H1 (cell line): ENCODE measurements around the gene DCBLD2. TPM values are rescaled to one million over a fixed set of nuclear protein-coding genes. Genes with fewer than 3 reads are reported as not detected.

ENCODE experiments used
- CTCF ChIA-PET: fragments of 300-600 bp; sonication (Branson Sonifier 250); formaldehyde crosslinking; loops from one replicate; lab custom pipeline; 2021; ENCODE audit not compliant: partially characterized antibody; lab: Charles Lee
- POLR2A ChIA-PET: fragments of 300-600 bp; sonication (Branson Sonifier 250); formaldehyde crosslinking; loops from one replicate; lab custom pipeline; 2021; ENCODE audit warnings: inconsistent platforms; ENCODE audit not compliant: partially characterized antibody; lab: Charles Lee
- DNase-seq, 2 experiments: peaks; one replicate each; pipeline versions ENCODE4 v3.0.0 to v3.0.0-alpha.2; 2010 to 2022; ENCODE audit warnings: low spot score in 2 of 2, low read depth in 1 of 2, mixed read lengths in 1 of 2
- FAIRE-seq: peaks from 2 replicates; lab custom pipeline; 2011; peaks lifted over from hg19 to GRCh38; lab: Jason Lieb, UNC
- H2AFZ ChIP-seq: 2 replicates; pipeline ENCODE4 v1.8.1; 2012; ENCODE audit warnings: low read length, inconsistent platforms
- H2AK5ac ChIP-seq: 2 replicates; pipeline ENCODE4 v1.6.1; 2013; ENCODE audit warnings: low read depth, low read length
- H2BK120ac ChIP-seq: replicated peaks from 2 replicates; pipeline ENCODE3; 2013; ENCODE audit warnings: low read depth, low read length, inconsistent platforms
- H2BK12ac ChIP-seq: 2 replicates; pipeline ENCODE4 v1.6.1; 2013; ENCODE audit warnings: low read depth, low read length
- H2BK15ac ChIP-seq: 2 replicates; pipeline ENCODE4 v1.6.1; 2013; ENCODE audit warnings: low read length
- H2BK20ac ChIP-seq: 2 replicates; pipeline ENCODE4 v1.6.1; 2013; ENCODE audit warnings: low read length
- H2BK5ac ChIP-seq: 2 replicates; pipeline ENCODE4 v1.6.1; 2013; ENCODE audit warnings: low read depth, low read length
- H3K14ac ChIP-seq: 2 replicates; pipeline ENCODE4 v1.6.1; 2013; ENCODE audit warnings: inconsistent platforms; ENCODE audit not compliant: insufficient read length
- H3K18ac ChIP-seq: 2 replicates; pipeline ENCODE4 v1.6.1; 2013; ENCODE audit warnings: low read length; ENCODE audit errors: extremely low read depth
- H3K23ac ChIP-seq: 2 replicates; pipeline ENCODE4 v1.6.1; 2013; ENCODE audit warnings: inconsistent platforms; ENCODE audit not compliant: insufficient read length
- H3K23me2 ChIP-seq: 2 replicates; pipeline ENCODE4 v1.6.1; 2013; ENCODE audit warnings: low read depth, low read length
- H3K27ac ChIP-seq: 2 replicates; pipeline ENCODE4 v1.6.1; 2011; ENCODE audit warnings: low read depth, low read length, inconsistent platforms
- H3K27me3 ChIP-seq, 4 experiments: replicated peaks in 1 of 4; 1 replicate in 1 of 4; 2 replicates in 3 of 4; pipeline versions ENCODE4 v1.6.1 to v1.8.1; 2011 to 2013; ENCODE audit warnings: low read length in 3 of 4, mild to moderate bottlenecking in 3 of 4, inconsistent platforms in 2 of 4, mixed read lengths in 2 of 4, moderate library complexity in 1 of 4; ENCODE audit not compliant: control insufficient read depth in 3 of 4, insufficient read depth in 3 of 4; ENCODE audit errors: extremely low read depth in 1 of 4
- H3K36me3 ChIP-seq, 4 experiments: 2 replicates each; pipeline versions ENCODE4 v1.6.1 to v1.8.1; 2011 to 2013; ENCODE audit warnings: mild to moderate bottlenecking in 4 of 4, low read length in 3 of 4, moderate library complexity in 2 of 4, control low read depth in 1 of 4, inconsistent platforms in 1 of 4; ENCODE audit not compliant: insufficient read depth in 4 of 4, control insufficient read depth in 2 of 4
- H3K4ac ChIP-seq: replicated peaks from 2 replicates; pipeline ENCODE3; 2013; ENCODE audit warnings: low read length, low read depth, mixed read lengths, inconsistent platforms; ENCODE audit not compliant: insufficient read length
- H3K4me1 ChIP-seq, 4 experiments: replicated peaks in 1 of 4; 1 replicate in 1 of 4; 2 replicates in 3 of 4; pipeline versions ENCODE4 v1.6.1 to v1.8.1; 2011 to 2013; ENCODE audit warnings: low read length in 3 of 4, inconsistent platforms in 2 of 4, mixed read lengths in 1 of 4; ENCODE audit not compliant: insufficient read depth in 4 of 4, control insufficient read depth in 3 of 4
- H3K4me2 ChIP-seq, 2 experiments: 2 replicates each; pipeline versions ENCODE4 v1.6.1 to v1.8.1; 2011 to 2013; ENCODE audit warnings: low read depth in 2 of 2, low read length in 2 of 2, control low read depth in 1 of 2, inconsistent platforms in 1 of 2, mild to moderate bottlenecking in 1 of 2; ENCODE audit not compliant: insufficient read depth in 1 of 2
- H3K4me3 ChIP-seq, 4 experiments: fragments of 200-600, 300-600 bp in 1 of 4; sonication (generic), shearing (Covaris generic), sonication (Bioruptor Twin) in 1 of 4; 2 replicates each; pipeline versions ENCODE4 v1.5.1 to v1.8.1; 2011 to 2016; ENCODE audit warnings: low read length in 4 of 4, low read depth in 3 of 4, control low read depth in 2 of 4, inconsistent platforms in 2 of 4, mild to moderate bottlenecking in 2 of 4, mixed read lengths in 1 of 4, moderate library complexity in 1 of 4; ENCODE audit not compliant: insufficient read depth in 2 of 4; ENCODE audit errors: extremely low read depth in 1 of 4
- H3K56ac ChIP-seq: replicated peaks from 2 replicates; pipeline ENCODE3; 2013; ENCODE audit warnings: low read depth, mild to moderate bottlenecking, mixed read lengths, low read length, inconsistent platforms; ENCODE audit not compliant: insufficient read length
- H3K79me1 ChIP-seq: 2 replicates; pipeline ENCODE4 v1.6.1; 2013; ENCODE audit warnings: low read depth, low read length, control low read depth
- H3K79me2 ChIP-seq, 2 experiments: 2 replicates each; pipeline versions ENCODE4 v1.6.1 to v1.8.1; 2012 to 2013; ENCODE audit warnings: low read length in 2 of 2, mild to moderate bottlenecking in 2 of 2, inconsistent platforms in 1 of 2; ENCODE audit not compliant: insufficient read depth in 2 of 2, control insufficient read depth in 1 of 2
- H3K9ac ChIP-seq, 4 experiments: replicated peaks in 1 of 4; 1 replicate in 1 of 4; 2 replicates in 3 of 4; pipeline versions ENCODE4 v1.6.1 to v1.8.1; 2011 to 2013; ENCODE audit warnings: low read depth in 3 of 4, low read length in 3 of 4, control low read depth in 2 of 4, mild to moderate bottlenecking in 2 of 4, moderate library complexity in 2 of 4, inconsistent platforms in 1 of 4; ENCODE audit errors: extremely low read depth in 1 of 4
- H3K9me3 ChIP-seq, 2 experiments: 2 replicates each; pipeline versions ENCODE4 v1.6.1 to v1.8.1; 2012 to 2013; ENCODE audit warnings: mild to moderate bottlenecking in 2 of 2, moderate library complexity in 2 of 2, control low read depth in 1 of 2, inconsistent platforms in 1 of 2, low read depth in 1 of 2, low read length in 1 of 2, mixed read lengths in 1 of 2; ENCODE audit not compliant: insufficient read depth in 2 of 2
- H4K20me1 ChIP-seq, 2 experiments: replicated peaks in 1 of 2; 2 replicates each; pipeline versions ENCODE3 to v1.8.1; 2011 to 2013; ENCODE audit warnings: inconsistent platforms in 2 of 2, low read length in 2 of 2, mild to moderate bottlenecking in 1 of 2; ENCODE audit not compliant: insufficient read depth in 2 of 2, control insufficient read depth in 1 of 2
- H4K5ac ChIP-seq: 2 replicates; pipeline ENCODE4 v1.6.1; 2013; ENCODE audit warnings: low read length, low read depth, mixed read lengths, inconsistent platforms; ENCODE audit not compliant: insufficient read length
- H4K8ac ChIP-seq: 2 replicates; pipeline ENCODE4 v1.8.0; 2013; ENCODE audit warnings: mild to moderate bottlenecking, moderate library complexity, low read length, inconsistent platforms; ENCODE audit not compliant: insufficient read depth; ENCODE audit errors: extremely low read depth
- H4K91ac ChIP-seq: replicated peaks from 2 replicates; pipeline ENCODE3; 2013; ENCODE audit warnings: low read length, mixed read lengths, inconsistent platforms; ENCODE audit not compliant: insufficient read length
- EP300 ChIP-seq, 2 experiments: IDR thresholded peaks; 1 replicate in 1 of 2; 2 replicates in 1 of 2; pipeline ENCODE4 v1.6.1; 2011 to 2012; ENCODE audit warnings: low read depth in 2 of 2, low read length in 2 of 2, mild to moderate bottlenecking in 2 of 2, borderline replicate concordance in 1 of 2, inconsistent platforms in 1 of 2, moderate library complexity in 1 of 2
- FOSL1 ChIP-seq: IDR thresholded peaks from 2 replicates; pipeline ENCODE4 v1.6.1; 2011; ENCODE audit warnings: mild to moderate bottlenecking, low read depth, low read length, moderate library complexity; ENCODE audit not compliant: insufficient read depth
- HDAC2 ChIP-seq, 2 experiments: fragments of 300-600 bp in 1 of 2; sonication (generic) in 1 of 2; IDR thresholded peaks; 2 replicates each; pipeline ENCODE4 v1.6.1; 2011 to 2012; ENCODE audit warnings: low read depth in 2 of 2, low read length in 2 of 2, mild to moderate bottlenecking in 2 of 2, moderate library complexity in 2 of 2, borderline replicate concordance in 1 of 2, inconsistent platforms in 1 of 2
- MAX ChIP-seq: IDR thresholded peaks from 2 replicates; pipeline ENCODE4 v1.6.1; 2012; ENCODE audit warnings: inconsistent platforms
- RNF2 ChIP-seq: fragments of 200-900, 300-1000 bp; sonication (generic); IDR thresholded peaks from 2 replicates; pipeline ENCODE4 v1.7.1; 2016; ENCODE audit warnings: borderline replicate concordance, low read depth, mild to moderate bottlenecking, antibody characterized with exemption, low read length; ENCODE audit not compliant: poor library complexity, severe bottlenecking; ENCODE audit errors: missing control alignments
- SIX5 ChIP-seq: IDR thresholded peaks from 2 replicates; pipeline ENCODE4 v1.6.1; 2011; ENCODE audit warnings: mild to moderate bottlenecking, low read depth, low read length
- SP1 ChIP-seq: IDR thresholded peaks from 2 replicates; pipeline ENCODE4 v1.6.1; 2011; ENCODE audit warnings: low read depth, low read length
- TEAD4 ChIP-seq: IDR thresholded peaks from 2 replicates; pipeline ENCODE4 v1.6.1; 2012; ENCODE audit warnings: low read depth, low read length, inconsistent platforms, mixed read lengths
- YY1 ChIP-seq: IDR thresholded peaks from 2 replicates; pipeline ENCODE4 v1.6.1; 2011; ENCODE audit warnings: low read depth, mild to moderate bottlenecking, low read length
- ZNF274 ChIP-seq: IDR thresholded peaks from 2 replicates; pipeline ENCODE4 v1.7.0; 2012; ENCODE audit warnings: low read length, borderline replicate concordance; ENCODE audit errors: extremely low read depth
- WGBS, 2 experiments: shearing (Covaris generic) in 1 of 2; methylation state at CpG; one replicate each; pipeline versions ENCODE4 v1.1.6 to v1.1.7; 2013 to 2015; ENCODE audit warnings: low lambda C conversion rate in 2 of 2, mixed read lengths in 2 of 2, inconsistent platforms in 1 of 2, low coverage in 1 of 2, missing lambda C conversion rate in 1 of 2; ENCODE audit not compliant: insufficient replicate concordance in 2 of 2, insufficient coverage in 1 of 2, insufficient read length in 1 of 2; ENCODE audit errors: extremely low coverage in 1 of 2, missing lambda C conversion rate in 1 of 2; 5-methylcytosine and 5-hydroxymethylcytosine counted together
- polyA plus RNA-seq, 7 experiments: library from polyadenylated mRNA; depleted of rRNA in 3 of 7; stranded (reverse) in 5 of 7; unstranded in 2 of 7; fragments of >200 nt in 5 of 7; fragments of 200-250 nt in 2 of 7; gene quantifications; 1 replicate in 5 of 7; 2 replicates in 1 of 7; 4 replicates in 1 of 7; pipeline versions ENCODE4 v1.2.1 to v1.2.3, GENCODE V29; 2011 to 2013; ENCODE audit warnings: missing spikeins in 2 of 7, mixed read lengths in 2 of 7
- total RNA-seq: library from RNA; stranded (reverse); fragmentation: NEBNext Ultra II Directional; extraction: Animal tissue kit (Norgen Biotek cat#: 25700); gene quantifications from 2 replicates; pipeline ENCODE4 v1.2.1, GENCODE V29; 2021
- TF ChIP-seq, protein P1 (sequence below): IDR thresholded peaks from 2 replicates; pipeline ENCODE4 v1.6.1; 2012; ENCODE audit warnings: inconsistent platforms
- TF ChIP-seq, protein P2 (sequence below): IDR thresholded peaks from 2 replicates; pipeline ENCODE4 v1.6.1; 2011; ENCODE audit warnings: low read depth, mild to moderate bottlenecking, low read length; ENCODE audit not compliant: insufficient read depth

The DCBLD2 gene
- total and polyA plus RNA-seq, 2 of the 8 experiments (the other 6 are each of a cell fraction or from before 2014, with no cell fraction given) = 19.6 to 63.8 TPM

DNA sequence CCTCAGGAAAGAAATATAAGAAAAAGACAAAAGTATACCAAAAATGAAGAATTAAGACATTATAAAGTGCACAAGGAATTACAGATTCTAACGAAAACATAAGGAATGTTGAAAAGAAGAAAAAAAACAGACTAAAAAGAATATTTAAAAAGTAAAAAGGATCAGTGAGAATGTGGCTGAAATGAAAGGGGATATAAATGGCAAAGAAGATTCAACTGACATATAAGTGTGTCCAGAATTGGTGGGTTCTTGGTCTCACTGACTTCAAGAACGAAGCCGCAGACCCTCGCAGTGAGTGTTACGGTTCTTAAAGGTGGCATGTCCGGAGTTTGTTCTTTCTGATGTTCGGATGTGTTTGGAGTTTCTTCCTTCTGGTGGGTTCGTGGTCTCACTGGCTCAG is 44.8 kb downstream of the DCBLD2 start:
- Histone ChIP-seq H3K9ac (no peak overlapping the region), H4K8ac (no peak overlapping the region)
- TF ChIP-seq, protein P1, sequence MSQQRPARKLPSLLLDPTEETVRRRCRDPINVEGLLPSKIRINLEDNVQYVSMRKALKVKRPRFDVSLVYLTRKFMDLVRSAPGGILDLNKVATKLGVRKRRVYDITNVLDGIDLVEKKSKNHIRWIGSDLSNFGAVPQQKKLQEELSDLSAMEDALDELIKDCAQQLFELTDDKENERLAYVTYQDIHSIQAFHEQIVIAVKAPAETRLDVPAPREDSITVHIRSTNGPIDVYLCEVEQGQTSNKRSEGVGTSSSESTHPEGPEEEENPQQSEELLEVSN = no peak
- TF ChIP-seq TEAD4 = no peak
- TF ChIP-seq, protein P2, sequence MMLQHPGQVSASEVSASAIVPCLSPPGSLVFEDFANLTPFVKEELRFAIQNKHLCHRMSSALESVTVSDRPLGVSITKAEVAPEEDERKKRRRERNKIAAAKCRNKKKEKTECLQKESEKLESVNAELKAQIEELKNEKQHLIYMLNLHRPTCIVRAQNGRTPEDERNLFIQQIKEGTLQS = no peak
- no peak for TF ChIP-seq YY1
- no peak for TF ChIP-seq EP300 (IDR thresholded peaks at IDR 0.05; ENCODE audit: borderline replicate concordance in 1 of 2, low read depth in 2 of 2, low read length in 2 of 2)
- no peak for TF ChIP-seq FOSL1
- no peak for TF ChIP-seq SP1
- no peak for TF ChIP-seq HDAC2 (IDR thresholded peaks at IDR 0.05; ENCODE audit: borderline replicate concordance in 1 of 2, low read depth in 2 of 2, low read length in 2 of 2)
- TF ChIP-seq SIX5 = no peak
- no peak for TF ChIP-seq MAX
- no peak for TF ChIP-seq ZNF274
- TF ChIP-seq RNF2 = no peak

More for the DNA sequence above, 44.8 kb downstream of the DCBLD2 start:
- Histone ChIP-seq H2BK12ac (no peak overlapping the region), H3K4ac (no peak overlapping the region), H4K5ac (no peak overlapping the region), H3K9me3 (peaks cover 0 to 15% of the 10 kb centered on the region in 2 experiments; a peak in 1 of 4 replicates), H4K91ac (no peak overlapping the region), H3K79me1 (0 out of 2 replicates have a peak, but pooled peaks cover 2% of the 10 kb centered on the region), H3K4me3 (no peak overlapping the region), H2BK20ac (no peak overlapping the region), H4K20me1 (no peaks in the 10 kb centered on the region), H3K27me3 (no peaks in the 10 kb centered on the region), H3K56ac (no peak overlapping the region), H2BK15ac (no peak overlapping the region), H3K79me2 (peaks cover 2 to 23% of the 10 kb centered on the region in 2 experiments; a peak in 2 of 4 replicates), H3K18ac (no peak overlapping the region), H3K4me1 (no peaks in the 10 kb centered on the region), H3K4me2 (no peak overlapping the region), H2BK120ac (no peak overlapping the region), H2BK5ac (no peak overlapping the region), H3K23me2 (no peaks in the 10 kb centered on the region), H2AFZ (no peak overlapping the region), H3K27ac (no peak overlapping the region), H3K36me3 (peaks cover 0 to 16% (median 3%) of the 10 kb centered on the region in 4 experiments; a peak in 3 of 8 replicates), H3K23ac (no peak overlapping the region), H2AK5ac (no peak overlapping the region), H3K14ac (no peak overlapping the region)
- no peak for FAIRE-seq
- ChIA-PET POLR2A (no interaction called here), CTCF (no interaction called here)
- DNase-seq = no peak
- WGBS, 2 experiments = 87% methylated on average over 8 of the region's 8 CpGs; no CpG with 5 or more reads in 1 of the 2 experiments
